H9 (cell line): Measurements from ENCODE around the gene GTF3C1. TPM values are rescaled to one million over a fixed set of nuclear protein-coding genes. Genes with fewer than 3 reads are reported as not detected.

Experiments used
- DNase-seq: peaks from one replicate; pipeline ENCODE4 v3.0.0-alpha.2; 2017
- H2AFZ ChIP-seq: one replicate; pipeline ENCODE4 v1.6.1; 2013; ENCODE audit warnings: mild to moderate bottlenecking, low read length, control low read depth, moderate library complexity
- H2AK5ac ChIP-seq: 2 replicates; pipeline ENCODE4 v1.6.1; 2013; ENCODE audit warnings: low read length, control low read depth, mixed read lengths; ENCODE audit not compliant: insufficient read length
- H2BK120ac ChIP-seq: one replicate; pipeline ENCODE4 v1.6.1; 2013; ENCODE audit warnings: low read depth, mild to moderate bottlenecking, low read length, control low read depth, inconsistent platforms; ENCODE audit not compliant: poor library complexity, severe bottlenecking
- H2BK12ac ChIP-seq: 2 replicates; pipeline ENCODE4 v1.6.1; 2013; ENCODE audit warnings: low read length, control low read depth, mixed read lengths, low read depth; ENCODE audit not compliant: insufficient read length
- H2BK15ac ChIP-seq: 2 replicates; pipeline ENCODE4 v1.6.1; 2013; ENCODE audit warnings: low read depth, low read length, control low read depth
- H2BK20ac ChIP-seq: one replicate; pipeline ENCODE4 v1.6.1; 2013; ENCODE audit warnings: low read depth, mild to moderate bottlenecking, low read length, control low read depth, inconsistent platforms; ENCODE audit not compliant: poor library complexity, severe bottlenecking
- H2BK5ac ChIP-seq: 2 replicates; pipeline ENCODE4 v1.6.1; 2013; ENCODE audit warnings: low read length, control low read depth, mixed read lengths; ENCODE audit not compliant: insufficient read length
- H3K14ac ChIP-seq: 2 replicates; pipeline ENCODE4 v1.6.1; 2013; ENCODE audit warnings: low read length, control low read depth; ENCODE audit not compliant: insufficient read depth
- H3K18ac ChIP-seq: 2 replicates; pipeline ENCODE4 v1.6.1; 2013; ENCODE audit warnings: low read depth, mild to moderate bottlenecking, mixed read lengths, low read length, control low read depth; ENCODE audit not compliant: insufficient read length
- H3K23ac ChIP-seq: 2 replicates; pipeline ENCODE4 v1.6.1; 2013; ENCODE audit warnings: low read length, control low read depth, mixed read lengths, low read depth; ENCODE audit not compliant: insufficient read length
- H3K23me2 ChIP-seq: 2 replicates; pipeline ENCODE4 v1.6.1; 2013; ENCODE audit warnings: low read depth, mild to moderate bottlenecking, mixed read lengths, low read length, control low read depth; ENCODE audit not compliant: insufficient read length, poor library complexity, severe bottlenecking
- H3K27ac ChIP-seq: 2 replicates; pipeline ENCODE4 v1.5.1; 2013; ENCODE audit warnings: low read length, control low read depth, mixed read lengths, low read depth; ENCODE audit not compliant: insufficient read length
- H3K27me3 ChIP-seq: 2 replicates; pipeline ENCODE4 v1.6.1; 2013; ENCODE audit warnings: low read length, control low read depth, inconsistent platforms; ENCODE audit not compliant: insufficient read depth
- H3K4ac ChIP-seq: 2 replicates; pipeline ENCODE4 v1.6.1; 2013; ENCODE audit warnings: low read depth, mild to moderate bottlenecking, control low read depth, inconsistent platforms, low read length, moderate library complexity
- H3K4me1 ChIP-seq: 2 replicates; pipeline ENCODE4 v1.6.1; 2013; ENCODE audit warnings: low read length, control low read depth, inconsistent platforms; ENCODE audit not compliant: insufficient read depth
- H3K4me2 ChIP-seq: 2 replicates; pipeline ENCODE4 v1.6.1; 2013; ENCODE audit warnings: low read length, control low read depth, mixed read lengths; ENCODE audit not compliant: insufficient read length, insufficient read depth
- H3K56ac ChIP-seq: 2 replicates; pipeline ENCODE4 v1.6.1; 2013; ENCODE audit warnings: low read depth, mild to moderate bottlenecking, mixed read lengths, low read length, control low read depth; ENCODE audit not compliant: insufficient read length
- H3K79me1 ChIP-seq: 2 replicates; pipeline ENCODE4 v1.6.1; 2013; ENCODE audit warnings: low read depth, mild to moderate bottlenecking, moderate library complexity, low read length, control low read depth, inconsistent platforms; ENCODE audit not compliant: insufficient read depth, poor library complexity, severe bottlenecking
- H3K79me2 ChIP-seq: 2 replicates; pipeline ENCODE4 v1.6.1; 2013; ENCODE audit warnings: low read length, control low read depth, inconsistent platforms; ENCODE audit not compliant: insufficient read depth
- H3K9ac ChIP-seq: 2 replicates; pipeline ENCODE4 v1.6.1; 2013; ENCODE audit warnings: low read length, control low read depth, mixed read lengths; ENCODE audit not compliant: insufficient read length; ENCODE audit errors: extremely low read depth
- H3K9me3 ChIP-seq: one replicate; pipeline ENCODE4 v1.6.1; 2013; ENCODE audit warnings: low read depth, low read length, inconsistent platforms; ENCODE audit not compliant: control insufficient read depth
- H3T11ph ChIP-seq: one replicate; pipeline ENCODE4 v1.6.1; 2013; ENCODE audit warnings: mild to moderate bottlenecking, low read length, control low read depth, inconsistent platforms
- H4K20me1 ChIP-seq: one replicate; pipeline ENCODE4 v1.6.1; 2013; ENCODE audit not compliant: control insufficient read depth, insufficient read length, insufficient read depth
- H4K5ac ChIP-seq: 2 replicates; pipeline ENCODE4 v1.6.1; 2013; ENCODE audit warnings: low read depth, mild to moderate bottlenecking, mixed read lengths, low read length, control low read depth; ENCODE audit not compliant: insufficient read length
- H4K8ac ChIP-seq: replicated peaks from 2 replicates; pipeline ENCODE4 v1.6.1; 2013; ENCODE audit warnings: low read length, control low read depth, mixed read lengths, low read depth; ENCODE audit not compliant: insufficient read length
- H4K91ac ChIP-seq: 2 replicates; pipeline ENCODE4 v1.6.1; 2013; ENCODE audit warnings: low read depth, mild to moderate bottlenecking, moderate library complexity, mixed read lengths, low read length, control low read depth; ENCODE audit not compliant: insufficient read length
- H3K27ac Mint-ChIP-seq, 3 experiments: 2 replicates in 2 of 3; 3 replicates in 1 of 3; pipeline ENCODE4 v1.8.0; 2020 to 2021; ENCODE audit warnings: mixed read lengths in 3 of 3, mild to moderate bottlenecking in 1 of 3, moderate library complexity in 1 of 3
- H3K27me3 Mint-ChIP-seq: 2 replicates; pipeline ENCODE4 v1.8.0; 2021; ENCODE audit warnings: low read depth, mild to moderate bottlenecking, moderate library complexity, mixed read lengths
- H3K36me3 Mint-ChIP-seq, 3 experiments: 2 replicates in 2 of 3; 3 replicates in 1 of 3; pipeline ENCODE4 v1.8.0; 2020 to 2021; ENCODE audit warnings: low read depth in 3 of 3, mixed read lengths in 3 of 3; ENCODE audit not compliant: insufficient read depth in 1 of 3
- H3K4me1 Mint-ChIP-seq, 2 experiments: 2 replicates each; pipeline ENCODE4 v1.8.0; 2020; ENCODE audit warnings: mixed read lengths in 2 of 2
- H3K4me3 Mint-ChIP-seq, 2 experiments: 2 replicates in 1 of 2; 3 replicates in 1 of 2; pipeline ENCODE4 v1.8.0; 2020 to 2021; ENCODE audit warnings: mild to moderate bottlenecking in 2 of 2, mixed read lengths in 2 of 2, moderate library complexity in 1 of 2
- H3K9me3 Mint-ChIP-seq, 2 experiments: 2 replicates in 1 of 2; 3 replicates in 1 of 2; pipeline ENCODE4 v1.8.0; 2020; ENCODE audit warnings: mild to moderate bottlenecking in 2 of 2, mixed read lengths in 2 of 2, moderate library complexity in 1 of 2
- CTCF ChIP-seq: fragments of 200-600 bp; sonication (generic); conservative IDR thresholded peaks from 3 replicates; pipeline ENCODE4 v1.8.0; 2021; ENCODE audit warnings: antibody characterized with exemption, mild to moderate bottlenecking
- WGBS: extraction: QIAGEN DNeasy Blood & Tissue Kit; methylation state at CpG from one replicate; pipeline ENCODE4 v1.1.7; 2013; ENCODE audit warnings: missing lambda C conversion rate, low lambda C conversion rate, mixed read lengths; ENCODE audit not compliant: insufficient read length; ENCODE audit errors: extremely low coverage; 5-methylcytosine and 5-hydroxymethylcytosine counted together
- total RNA-seq: library from RNA; stranded (reverse); gene quantifications from 2 replicates; pipeline ENCODE4 v1.2.1, GENCODE V29; 2021

GTF3C1 gene
- total RNA-seq, 1 experiment from 2014 or later: 113 TPM

DNA sequence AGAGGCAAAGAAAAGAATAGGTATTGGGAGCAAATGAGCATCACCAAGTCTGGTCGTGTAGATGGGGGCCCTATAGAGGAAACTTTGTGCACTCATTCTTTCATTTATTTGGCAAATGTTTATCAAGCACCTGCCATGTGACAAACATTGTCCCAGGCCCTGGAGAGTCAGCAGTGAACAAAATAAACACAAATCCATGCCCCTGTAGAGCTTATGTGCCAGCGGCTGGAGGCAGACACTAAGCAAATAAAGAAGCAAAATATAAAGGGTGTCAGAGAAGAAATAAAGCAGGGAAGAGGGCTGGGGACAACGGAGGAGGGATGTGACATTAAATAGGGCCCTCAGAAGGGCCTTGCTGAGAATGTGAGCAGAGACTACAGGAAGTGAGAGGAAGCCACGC, 45.8 kb upstream of the GTF3C1 start:
- no peak overlapping the region for H3K27ac ChIP-seq
- H3K23ac ChIP-seq: no peak overlapping the region
- no peak overlapping the region for H4K8ac ChIP-seq
- DNase-seq: no peak
- H3K27me3 ChIP-seq: no peaks in the 10 kb centered on the region
- no peak overlapping the region for H2BK20ac ChIP-seq
- TF ChIP-seq CTCF: no peak
- no peaks in the 10 kb centered on the region; a peak in 1 of 7 replicates for H3K36me3 Mint-ChIP-seq
- no peak overlapping the region for H2BK5ac ChIP-seq
- H3K4me2 ChIP-seq: no peak overlapping the region
- no peak overlapping the region for H3K14ac ChIP-seq
- no peak overlapping the region for H2AFZ ChIP-seq
- no peak overlapping the region for H2BK120ac ChIP-seq
- H3K4me3 Mint-ChIP-seq: no peak overlapping the region; a peak in 1 of 5 replicates
- peak overlapping the region in 2 of 3 experiments; percentile 38 to 57; a peak in 4 of 7 replicates for H3K27ac Mint-ChIP-seq
- H3K9ac ChIP-seq: no peak overlapping the region
- no peaks in the 10 kb centered on the region for H3K9me3 ChIP-seq
- H3K4ac ChIP-seq: no peak overlapping the region
- no peaks in the 10 kb centered on the region for H4K20me1 ChIP-seq
- H3K79me1 ChIP-seq: no peaks in the 10 kb centered on the region
- H4K91ac ChIP-seq: no peak overlapping the region
- no CpG with 5 or more reads among the region's 4 CpGs for WGBS
- no peak overlapping the region for H2BK15ac ChIP-seq
- H3K9me3 Mint-ChIP-seq: no peaks in the 10 kb centered on the region
- no peak overlapping the region for H2AK5ac ChIP-seq
- no peak overlapping the region for H3K56ac ChIP-seq
- no peaks in the 10 kb centered on the region for H3K79me2 ChIP-seq
- no peaks in the 10 kb centered on the region for H3K23me2 ChIP-seq
- H3K27me3 Mint-ChIP-seq: no peaks in the 10 kb centered on the region
- H3K18ac ChIP-seq: no peak overlapping the region
- peaks cover 13 to 21% of the 10 kb centered on the region in 2 experiments for H3K4me1 Mint-ChIP-seq
- H3K4me1 ChIP-seq: no peaks in the 10 kb centered on the region; the same call in 1 of the 2 replicates
- no peak overlapping the region for H3T11ph ChIP-seq
- no peak overlapping the region for H4K5ac ChIP-seq
- H2BK12ac ChIP-seq: no peak overlapping the region
